LNCAP (cell line): ENCODE measurements around the gene LHFPL2.

Source experiments
- TF ChIP-seq, protein P1 (sequence below): fragments of 450-650 bp; IDR thresholded peaks from 2 replicates; pipeline ENCODE4 v1.5.1; 2017; ENCODE audit warnings: mild to moderate bottlenecking

LHFPL2 gene

DNA sequence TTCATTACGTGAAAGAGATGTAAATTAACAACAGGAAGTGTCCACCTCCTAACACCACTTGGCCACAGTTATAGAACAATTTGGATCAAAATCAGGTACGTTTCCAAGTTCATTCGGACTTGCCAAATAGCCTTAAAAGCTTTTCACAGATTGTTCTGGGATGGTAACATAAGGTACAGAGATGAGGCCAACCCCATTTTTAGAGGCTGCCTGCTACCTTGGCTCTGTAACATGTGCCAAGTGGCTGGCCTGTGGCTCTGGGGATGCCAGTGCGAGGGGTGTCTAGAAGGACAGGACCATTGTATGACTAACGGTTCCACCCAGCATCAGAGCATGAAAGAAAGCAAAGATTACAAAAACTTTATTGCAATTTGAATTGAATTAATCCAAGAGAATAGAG, 91.0 kb downstream of the LHFPL2 start:
- TF ChIP-seq, protein P1, sequence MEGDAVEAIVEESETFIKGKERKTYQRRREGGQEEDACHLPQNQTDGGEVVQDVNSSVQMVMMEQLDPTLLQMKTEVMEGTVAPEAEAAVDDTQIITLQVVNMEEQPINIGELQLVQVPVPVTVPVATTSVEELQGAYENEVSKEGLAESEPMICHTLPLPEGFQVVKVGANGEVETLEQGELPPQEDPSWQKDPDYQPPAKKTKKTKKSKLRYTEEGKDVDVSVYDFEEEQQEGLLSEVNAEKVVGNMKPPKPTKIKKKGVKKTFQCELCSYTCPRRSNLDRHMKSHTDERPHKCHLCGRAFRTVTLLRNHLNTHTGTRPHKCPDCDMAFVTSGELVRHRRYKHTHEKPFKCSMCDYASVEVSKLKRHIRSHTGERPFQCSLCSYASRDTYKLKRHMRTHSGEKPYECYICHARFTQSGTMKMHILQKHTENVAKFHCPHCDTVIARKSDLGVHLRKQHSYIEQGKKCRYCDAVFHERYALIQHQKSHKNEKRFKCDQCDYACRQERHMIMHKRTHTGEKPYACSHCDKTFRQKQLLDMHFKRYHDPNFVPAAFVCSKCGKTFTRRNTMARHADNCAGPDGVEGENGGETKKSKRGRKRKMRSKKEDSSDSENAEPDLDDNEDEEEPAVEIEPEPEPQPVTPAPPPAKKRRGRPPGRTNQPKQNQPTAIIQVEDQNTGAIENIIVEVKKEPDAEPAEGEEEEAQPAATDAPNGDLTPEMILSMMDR, result no peak

DNA sequence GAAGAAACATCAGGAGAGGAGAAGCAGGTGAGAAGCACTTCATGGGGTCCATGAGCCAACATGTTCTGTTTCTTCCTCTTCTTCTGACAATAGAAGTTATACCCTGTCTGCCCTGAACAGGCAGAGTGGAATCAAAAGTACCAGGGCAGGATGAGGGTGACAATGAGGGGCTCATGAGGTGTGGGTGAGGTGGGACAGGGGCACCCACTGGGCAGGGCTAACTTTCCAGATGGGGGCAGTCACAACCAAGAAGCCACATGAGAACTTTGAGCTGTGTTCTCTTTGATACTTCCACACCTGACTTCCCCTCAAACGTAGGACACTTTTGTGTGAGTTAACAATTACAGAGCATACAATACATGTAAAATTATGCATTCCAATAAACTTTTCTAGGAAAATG, 92.7 kb downstream of the LHFPL2 start:
- TF ChIP-seq, protein P1, result no peak

DNA sequence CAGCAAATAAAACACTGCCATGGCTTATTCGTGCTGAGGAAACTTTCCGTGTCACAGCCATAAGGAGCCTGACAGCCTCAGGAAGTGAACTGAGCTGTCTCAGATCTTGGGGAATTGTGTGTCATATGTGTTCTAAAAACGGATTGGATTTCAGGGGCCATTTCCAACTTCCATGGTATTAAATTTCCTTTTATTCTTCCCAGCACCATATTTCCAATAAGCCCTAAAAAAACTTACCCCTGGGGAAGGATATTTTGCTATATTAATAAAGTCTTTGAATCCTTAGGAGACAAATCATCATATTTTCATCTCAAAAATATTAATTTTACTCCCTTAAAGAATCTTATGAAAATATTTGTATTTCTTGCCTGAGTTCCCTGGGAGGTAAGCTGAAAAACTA, 93.9 kb downstream of the LHFPL2 start:
- TF ChIP-seq, protein P1, result no peak

DNA sequence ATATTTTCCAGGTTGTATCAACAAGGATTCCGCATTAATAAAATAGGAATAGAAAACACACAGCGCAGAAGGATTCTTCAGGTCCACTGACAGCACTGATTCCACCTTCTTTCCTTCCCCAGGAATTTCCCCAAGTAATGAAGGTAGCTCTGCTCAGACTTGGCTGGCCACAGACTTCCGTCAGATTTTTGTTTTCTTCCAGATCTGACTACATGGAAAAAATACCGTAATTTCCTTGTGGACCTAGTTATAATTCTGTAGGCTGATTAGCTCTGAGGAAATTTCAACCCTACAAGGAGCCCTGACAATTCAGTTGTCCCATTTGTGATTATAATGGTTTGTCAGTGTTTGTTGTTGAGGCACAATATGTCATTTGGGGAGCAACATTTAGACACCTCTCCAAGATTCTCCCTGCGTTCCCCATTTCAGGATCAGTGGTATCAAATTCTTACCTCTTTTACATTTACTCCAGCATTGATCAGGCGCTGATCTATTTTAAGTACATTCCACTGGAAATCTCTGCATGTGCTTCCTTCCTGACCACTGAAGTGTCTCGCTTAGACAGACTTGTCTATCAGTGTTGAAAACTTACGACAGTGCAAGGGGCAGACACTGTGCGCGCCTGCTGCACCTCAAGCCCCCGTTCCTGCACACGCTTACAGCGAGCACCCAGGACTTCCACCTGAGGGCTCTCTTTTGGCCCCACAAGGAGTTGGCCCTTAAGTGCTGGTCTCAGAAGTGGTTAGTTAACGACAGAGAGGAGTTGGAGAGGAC, 94.8 kb downstream of the LHFPL2 start:
- TF ChIP-seq, protein P1, result no peak

DNA sequence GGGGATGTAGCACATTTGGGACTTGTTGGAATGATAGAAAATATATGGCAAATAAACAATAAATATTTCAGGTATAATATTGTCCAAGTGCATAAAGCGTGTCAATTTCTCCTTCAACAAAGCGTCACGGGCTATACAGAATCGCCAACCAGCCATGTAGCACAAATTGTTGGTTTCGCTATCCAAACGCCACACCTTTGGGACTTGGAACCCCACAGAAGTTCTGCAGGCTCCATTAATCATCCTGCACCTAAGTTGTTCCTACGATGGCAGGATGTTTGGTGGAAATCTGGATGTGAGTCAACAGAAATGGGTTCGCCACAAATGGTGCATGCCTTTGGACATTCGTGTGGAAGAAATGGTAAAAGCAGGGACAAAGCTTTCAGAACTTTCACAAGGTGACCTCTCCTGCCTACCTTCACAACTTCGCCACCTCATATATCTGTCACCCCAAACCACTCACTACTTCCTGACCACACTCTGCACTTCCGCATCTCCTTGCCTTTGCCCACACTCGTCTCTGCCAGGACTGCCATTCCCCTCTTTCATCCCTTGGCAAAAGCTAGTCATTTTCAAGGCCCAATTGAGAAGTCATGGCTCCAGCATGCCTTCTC, 95.7 kb downstream of the LHFPL2 start:
- TF ChIP-seq, protein P1, result no peak

DNA sequence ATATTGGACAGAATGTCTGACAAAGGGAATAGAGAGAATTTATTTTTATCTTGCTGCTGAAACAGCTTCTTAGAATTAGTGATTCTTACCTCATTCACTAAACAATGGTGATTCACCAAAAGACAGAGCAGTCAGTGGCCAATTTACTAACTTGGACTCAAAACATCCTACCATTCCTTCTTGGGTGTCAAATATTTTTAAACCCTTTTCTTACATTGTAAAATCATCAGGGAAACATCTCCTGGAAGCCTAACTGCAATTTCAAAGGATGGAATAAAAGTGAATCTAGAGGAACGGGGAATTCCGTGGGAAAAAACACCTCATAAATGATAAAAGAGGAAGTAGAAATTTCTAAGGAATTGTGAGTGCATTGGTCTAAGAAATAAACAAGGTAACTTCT, 97.7 kb downstream of the LHFPL2 start:
- TF ChIP-seq, protein P1, result no peak

DNA sequence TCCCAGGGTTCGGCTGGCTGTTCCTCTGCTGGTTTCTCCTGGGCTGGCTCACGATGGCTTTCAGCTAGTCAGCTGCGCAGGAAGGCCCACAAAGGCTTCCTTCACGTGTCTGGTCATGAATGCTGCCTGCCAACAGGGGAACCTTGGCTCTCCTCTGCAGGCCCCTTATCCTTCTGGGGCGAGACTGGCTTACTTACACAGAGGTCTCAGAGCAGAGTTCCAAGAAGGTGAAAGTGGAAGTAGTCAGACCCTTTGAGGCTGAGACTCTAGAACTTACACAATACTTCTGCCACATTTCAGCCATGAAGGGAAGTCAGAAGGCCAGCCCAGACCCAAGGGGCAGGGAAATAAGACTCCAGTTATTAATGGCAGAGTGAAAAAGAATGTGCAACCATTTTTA, 99.5 kb downstream of the LHFPL2 start:
- TF ChIP-seq, protein P1, result no peak
